ENCODE results near the gene MAB21L3.

The MAB21L3 gene

GRCh38 chr1:116111524-116112021 is 374 bp downstream of the MAB21L3 start:
- DNase-seq (ENCODE audit: low spot score), result no peak

GRCh38 chr1:116112388-116113140 is 1.4 kb downstream of the MAB21L3 start:
- no peak for DNase-seq (ENCODE audit: low spot score)

- DNase-seq (ENCODE audit: low spot score), result no peak
Observed at GRCh38 chr1:116113615-116114014, 2.4 kb downstream of the MAB21L3 start.

GRCh38 chr1:116115476-116116439 is 4.6 kb downstream of the MAB21L3 start:
- DNase-seq (ENCODE audit: low spot score), result no peak

- DNase-seq (ENCODE audit: low spot score), result no peak
Observed at GRCh38 chr1:116118471-116118870, 7.3 kb downstream of the MAB21L3 start.

- DNase-seq (ENCODE audit: low spot score), result no peak
Observed at GRCh38 chr1:116119876-116120275, 8.7 kb downstream of the MAB21L3 start.

- no peak for DNase-seq (ENCODE audit: low spot score)
Observed at GRCh38 chr1:116122955-116123757, 12.0 kb downstream of the MAB21L3 start.

GRCh38 chr1:116123837-116124533 is 12.8 kb downstream of the MAB21L3 start:
- no peak for DNase-seq (ENCODE audit: low spot score)

GRCh38 chr1:116125758-116126157 is 14.6 kb downstream of the MAB21L3 start:
- no peak for DNase-seq (ENCODE audit: low spot score)

- no peak for DNase-seq (ENCODE audit: low spot score)
Observed at GRCh38 chr1:116126281-116126680, 15.1 kb downstream of the MAB21L3 start.

GRCh38 chr1:116127123-116127847 is 16.1 kb downstream of the MAB21L3 start:
- no peak for DNase-seq (ENCODE audit: low spot score)

GRCh38 chr1:116127848-116128540 is 16.8 kb downstream of the MAB21L3 start:
- no peak for DNase-seq (ENCODE audit: low spot score)

GRCh38 chr1:116128664-116129063 is 17.5 kb downstream of the MAB21L3 start:
- no peak for DNase-seq (ENCODE audit: low spot score)

- DNase-seq (ENCODE audit: low spot score), result no peak
Observed at GRCh38 chr1:116129537-116129936, 18.3 kb downstream of the MAB21L3 start.

GRCh38 chr1:116130356-116130755 is 19.2 kb downstream of the MAB21L3 start:
- DNase-seq (ENCODE audit: low spot score), result no peak

GRCh38 chr1:116131170-116131569 is 20.0 kb downstream of the MAB21L3 start:
- no peak for DNase-seq (ENCODE audit: low spot score)

- no peak for DNase-seq (ENCODE audit: low spot score)
Observed at GRCh38 chr1:116131866-116132605, 20.8 kb downstream of the MAB21L3 start.

GRCh38 chr1:116133696-116134475 is 22.7 kb downstream of the MAB21L3 start:
- DNase-seq (ENCODE audit: low spot score), result no peak

- DNase-seq (ENCODE audit: low spot score), result no peak
Observed at GRCh38 chr1:116134476-116134773, 23.2 kb downstream of the MAB21L3 start.

Measured in pons (tissue), 1 donor.